NCI-H187 (cell line): ENCODE data around the gene ICE2.

Source experiments
- DNase-seq, 2 experiments: peaks; one replicate each; lab custom pipeline; 2025; lab: John Stamatoyannopoulos, UW

Gene ICE2

GRCh38 chr15:60369696-60370095 is 109.2 kb downstream of the ICE2 start:
- no peak for DNase-seq
